Smooth muscle cell of the brain vasculature (primary cell): Measurements from ENCODE around the gene EOMES.

Experiments used
- DNase-seq: peaks from one replicate; pipeline ENCODE4 v3.0.0-alpha.2; 2012; ENCODE audit warnings: low read depth, low spot score

EOMES gene

DNA sequence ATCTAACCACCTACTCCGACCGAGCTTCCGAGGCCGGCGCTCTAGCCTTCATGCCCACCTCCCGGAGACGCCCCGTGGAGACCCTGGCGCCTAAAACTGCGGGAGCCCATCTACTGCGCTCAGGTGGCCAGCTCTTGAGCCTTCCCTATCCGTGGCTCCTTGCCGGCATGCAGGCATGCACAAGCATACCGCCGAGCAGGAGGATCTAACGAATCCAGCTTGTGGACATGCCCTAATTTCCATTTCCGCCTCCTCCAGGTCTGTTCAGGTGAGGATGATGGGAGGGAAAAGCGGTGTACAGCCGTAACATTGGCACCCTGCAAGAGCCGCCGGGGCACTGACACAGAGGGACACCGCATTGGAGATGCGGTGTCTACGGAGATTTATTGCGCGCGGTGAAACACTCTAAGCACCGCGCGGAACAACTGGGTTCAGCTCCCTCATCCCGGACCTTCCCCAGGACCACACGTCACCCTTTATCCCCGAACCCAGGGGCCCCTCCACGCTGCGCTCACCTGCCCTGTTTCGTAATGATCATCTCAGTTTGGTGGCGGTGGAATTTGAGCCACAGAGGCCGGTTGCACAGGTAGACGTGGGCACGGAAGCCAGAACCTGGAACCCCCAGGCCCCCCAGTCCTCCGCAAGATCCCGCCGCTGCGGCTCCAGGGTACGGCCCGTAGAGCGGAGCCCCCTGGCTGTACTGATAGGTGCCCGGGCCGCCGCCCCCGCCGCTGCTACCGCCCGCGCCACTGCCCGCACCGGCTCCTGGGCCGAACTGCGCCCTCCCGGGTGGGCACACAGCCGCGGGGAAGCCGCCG, 1.0 kb downstream of the EOMES start:
- DNase-seq: no peak

- no peak for DNase-seq
These were observed 2.7 kb downstream of the EOMES start for GRCh38 chr3:27719314-27720003.

GRCh38 chr3:27718459-27718858, 3.7 kb downstream of the EOMES start:
- no peak for DNase-seq

DNA sequence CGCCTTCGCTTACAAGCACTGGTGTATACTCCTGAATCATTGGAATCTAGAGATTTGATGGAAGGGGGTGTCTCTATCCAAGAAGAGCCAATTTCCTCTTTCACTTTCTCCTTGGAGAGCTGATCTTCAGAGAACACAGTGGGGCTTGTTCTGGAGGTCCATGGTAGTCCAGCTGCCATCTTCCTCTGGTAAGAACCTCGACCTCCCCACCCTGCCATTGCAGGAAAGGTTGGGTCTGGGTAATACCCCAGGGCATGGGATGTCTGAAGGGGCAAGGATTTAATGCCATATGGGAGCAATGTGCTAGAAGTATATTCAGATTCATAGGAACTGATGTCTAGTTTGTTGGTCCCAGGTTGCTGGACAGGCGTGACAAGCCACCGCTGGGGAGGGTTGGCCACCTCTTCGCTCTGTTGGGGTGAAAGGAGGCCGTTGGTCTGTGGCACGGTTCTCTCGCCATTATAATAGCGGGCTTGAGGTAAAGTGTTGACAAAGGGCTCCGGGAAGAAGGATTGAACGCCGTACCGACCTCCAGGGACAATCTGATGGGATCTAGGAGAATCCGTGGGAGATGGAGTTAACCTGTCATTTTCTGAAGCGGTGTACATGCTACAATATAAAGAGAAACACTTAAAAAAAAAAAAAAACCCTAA, 4.8 kb downstream of the EOMES start:
- DNase-seq: no peak

DNA sequence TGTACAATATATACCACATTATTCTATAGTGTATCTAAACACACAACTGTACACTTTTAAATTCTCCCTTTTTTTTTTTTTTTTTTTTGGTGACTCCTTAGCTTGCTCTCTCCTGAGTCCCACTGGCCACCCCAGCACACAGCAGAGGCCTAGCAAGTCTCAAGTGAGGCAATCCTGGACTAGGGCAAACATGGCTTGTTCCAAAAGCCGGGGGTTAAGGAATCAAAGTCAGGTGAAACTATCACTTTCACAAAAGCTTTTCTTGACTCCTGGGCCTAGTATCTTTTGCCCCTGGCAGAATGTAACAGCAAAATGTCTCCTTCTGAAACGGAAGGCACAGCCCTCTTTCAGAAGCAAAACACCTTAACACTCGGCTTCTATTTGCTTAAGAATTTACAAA, 5.8 kb downstream of the EOMES start:
- no peak for DNase-seq

DNA sequence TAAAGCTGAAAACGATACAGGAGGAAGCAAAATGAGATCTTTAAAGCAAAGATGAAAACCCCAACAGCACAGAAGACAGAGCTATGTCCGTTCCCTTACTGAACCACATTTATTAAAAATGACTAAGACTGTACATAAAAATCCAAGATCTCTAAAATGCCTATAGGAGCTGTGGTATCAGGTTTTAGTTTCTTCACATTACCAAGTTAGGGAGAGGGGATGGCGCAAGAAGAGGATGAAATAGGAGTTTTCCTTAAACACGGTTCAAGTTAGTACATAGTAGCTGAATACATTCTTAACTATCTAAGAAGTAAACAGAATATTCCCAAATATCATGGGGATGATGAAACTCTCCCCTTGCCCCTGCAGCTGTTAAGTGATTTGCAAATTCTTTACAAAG, 6.3 kb downstream of the EOMES start:
- DNase-seq: no peak

DNA sequence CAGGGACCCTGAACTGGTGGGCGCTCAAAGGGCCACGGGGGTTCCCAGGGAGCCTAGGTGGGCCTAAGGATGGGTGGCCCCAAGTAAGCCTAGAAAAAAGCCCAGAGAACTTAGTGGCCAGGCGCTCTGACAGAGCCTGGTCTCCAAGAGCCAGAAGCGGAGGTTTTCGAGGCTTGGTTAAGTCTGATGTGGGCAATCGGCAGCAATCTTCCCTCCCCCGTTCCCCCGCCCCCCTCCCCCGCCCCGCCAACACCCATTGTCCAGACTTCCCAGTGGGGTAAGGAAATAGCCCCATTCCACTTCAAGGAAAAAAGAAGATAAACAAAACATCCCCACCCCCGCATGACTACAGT, 6.7 kb downstream of the EOMES start:
- no peak for DNase-seq

DNA sequence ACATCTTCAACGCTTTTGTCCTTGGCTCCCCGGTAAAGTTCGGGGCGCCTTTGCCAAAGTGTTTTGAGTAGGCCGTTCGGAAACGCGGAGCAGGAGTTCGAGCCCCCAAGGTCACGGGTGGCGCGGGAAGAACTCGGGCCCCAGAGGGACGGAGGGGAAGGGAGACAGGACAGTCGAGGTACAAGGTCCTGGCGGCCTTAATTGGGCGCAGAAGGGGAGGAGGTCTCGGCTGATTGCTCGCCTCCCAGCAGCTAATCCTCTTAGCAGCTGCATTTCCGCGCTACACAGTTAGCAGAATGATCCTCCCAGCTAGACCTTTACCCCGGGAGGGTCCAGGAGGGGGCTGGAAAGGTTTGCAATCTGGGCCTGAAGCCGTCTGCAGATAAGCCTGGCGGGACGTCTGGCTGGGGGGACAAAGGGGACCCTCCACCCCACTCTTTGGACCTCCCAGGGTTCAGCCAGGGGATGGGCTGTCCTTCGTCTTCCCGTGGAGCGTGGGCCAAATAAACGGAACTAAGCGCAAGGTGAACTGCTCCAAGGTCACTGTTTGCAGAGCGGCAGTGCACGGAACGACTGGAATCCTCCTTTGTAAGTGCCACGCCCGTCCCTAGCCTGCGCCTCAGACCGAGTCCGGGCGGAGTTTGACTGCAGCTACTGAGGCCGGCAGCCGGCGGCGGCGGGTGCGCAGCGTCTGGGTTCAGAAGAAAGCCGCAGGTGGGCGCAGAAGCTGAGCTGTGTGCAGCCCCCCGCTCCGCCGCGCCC, 7.2 kb downstream of the EOMES start:
- no peak for DNase-seq

DNA sequence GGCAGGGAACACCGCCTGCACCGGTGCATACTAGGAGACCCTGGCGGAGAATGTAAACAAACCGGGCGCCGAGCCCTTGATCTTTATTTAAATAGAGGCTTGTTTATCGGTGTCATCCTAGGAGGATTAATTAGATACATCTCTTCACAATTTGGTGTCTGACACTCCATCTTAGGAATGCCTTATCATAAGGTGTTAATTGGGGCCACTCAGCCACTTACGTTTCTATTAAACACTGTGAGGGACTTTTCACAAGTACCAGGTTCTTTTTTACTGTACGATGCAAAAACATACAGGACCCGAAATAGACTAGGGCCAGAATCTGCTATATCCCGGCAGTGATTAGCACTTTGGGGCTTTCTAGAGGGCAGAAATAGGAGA, 8.0 kb downstream of the EOMES start:
- no peak for DNase-seq

- DNase-seq: no peak
These were observed 8.5 kb downstream of the EOMES start for GRCh38 chr3:27713435-27714145.

DNA sequence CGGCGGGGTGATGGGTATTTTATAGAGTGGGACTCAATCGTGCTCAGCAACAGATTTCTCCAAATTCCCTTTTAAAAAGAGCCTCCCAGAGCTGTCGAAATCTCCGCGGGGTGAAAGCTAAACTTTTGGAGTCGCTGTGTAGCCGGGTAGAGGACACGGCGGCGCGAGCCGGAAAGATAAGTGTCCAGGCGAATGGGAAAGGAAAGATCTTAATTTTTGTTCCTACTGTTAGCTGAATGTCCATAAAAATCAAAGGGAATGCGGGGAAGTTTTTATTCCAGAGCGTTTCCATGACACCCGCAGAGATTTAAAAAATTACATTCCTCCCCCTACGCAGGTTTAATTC, 9.1 kb downstream of the EOMES start:
- DNase-seq: no peak

DNA sequence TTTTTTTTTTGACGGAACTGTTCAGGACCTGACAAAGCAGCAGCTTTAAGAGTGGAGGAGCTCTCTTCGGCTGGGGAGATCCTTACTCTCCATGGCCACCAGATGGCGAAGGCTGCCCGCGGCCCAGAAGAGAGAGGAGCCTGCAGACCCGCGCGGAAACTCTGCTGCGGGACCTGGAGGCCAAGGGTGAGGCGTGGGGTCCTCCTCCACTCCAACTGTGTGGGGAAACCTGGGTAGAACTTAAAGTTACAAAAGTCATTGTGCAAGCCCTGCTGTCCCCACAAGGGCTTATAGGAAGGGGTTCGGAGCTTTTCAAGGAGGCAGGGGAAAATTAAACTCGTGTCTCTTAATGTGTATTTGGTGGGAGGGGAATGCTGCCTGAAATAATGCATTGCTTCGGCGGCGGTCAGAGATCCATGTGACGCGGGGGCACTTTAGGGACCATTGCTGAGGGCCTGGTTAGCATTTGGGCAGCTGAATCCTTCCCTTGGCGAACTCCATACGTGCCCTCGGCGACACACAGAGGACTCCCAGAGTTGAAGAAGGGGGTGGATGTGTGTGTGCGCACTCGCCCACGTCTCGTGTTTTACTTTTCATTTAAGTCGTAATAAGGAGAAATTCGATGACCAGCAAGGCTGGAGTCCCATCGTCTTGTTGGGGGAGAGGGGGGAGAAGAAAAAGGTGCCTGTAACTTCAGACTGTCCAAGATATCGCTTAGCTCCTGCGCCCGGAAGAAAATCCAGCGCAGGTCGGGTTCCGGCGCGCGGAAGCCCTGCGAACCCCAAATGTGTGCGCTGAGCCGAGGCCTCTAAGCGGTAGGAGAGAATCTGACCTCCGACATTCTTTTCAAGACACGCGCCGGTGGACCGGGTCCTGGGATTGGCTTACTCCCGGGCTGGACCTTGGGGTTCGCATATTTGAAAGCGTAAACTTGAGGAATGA, 9.7 kb downstream of the EOMES start:
- peak; percentile 54 for DNase-seq

- no peak for DNase-seq
These were observed 13.9 kb downstream of the EOMES start for GRCh38 chr3:27708250-27708649.

- DNase-seq: no peak
These were observed 23.1 kb downstream of the EOMES start for GRCh38 chr3:27699067-27699466.

DNA sequence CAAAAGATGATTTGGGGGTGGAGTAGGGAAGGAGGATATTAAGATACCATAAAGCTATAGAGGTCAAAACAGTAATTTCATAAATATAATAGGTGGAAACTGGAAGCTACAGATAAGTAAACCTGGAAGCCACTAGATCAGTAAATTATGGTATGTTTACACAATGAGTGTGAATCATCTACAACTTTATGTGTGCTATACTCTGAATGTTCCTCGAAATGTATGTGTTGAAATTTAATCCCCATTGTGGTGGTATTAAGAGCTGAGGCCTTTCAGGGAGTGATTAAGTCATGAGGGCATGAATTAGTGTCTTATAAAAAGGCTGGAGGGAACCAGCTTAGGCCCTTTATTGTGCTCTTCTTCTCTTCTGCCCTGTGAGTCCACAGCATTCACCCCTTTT, 25.2 kb downstream of the EOMES start:
- no peak for DNase-seq

DNA sequence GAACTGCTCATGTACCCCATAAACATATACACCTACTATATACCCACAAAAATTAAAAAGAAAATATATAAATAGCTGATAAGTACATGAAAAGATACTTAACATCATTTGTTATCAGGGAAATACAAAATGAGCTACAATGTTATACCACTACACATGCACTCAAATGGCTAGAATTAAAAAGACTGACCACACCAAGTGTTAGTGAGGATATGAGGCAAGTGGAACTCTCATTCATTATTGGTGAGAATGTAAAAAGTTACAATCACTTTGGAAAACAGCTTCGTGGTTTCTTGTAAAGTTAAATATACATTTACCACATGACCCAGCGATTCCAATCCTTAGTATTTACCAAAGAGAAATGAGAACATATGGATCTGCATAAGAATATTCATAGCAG, 26.5 kb downstream of the EOMES start:
- no peak for DNase-seq

GRCh38 chr3:27688053-27688452, 34.1 kb downstream of the EOMES start:
- DNase-seq: no peak

DNA sequence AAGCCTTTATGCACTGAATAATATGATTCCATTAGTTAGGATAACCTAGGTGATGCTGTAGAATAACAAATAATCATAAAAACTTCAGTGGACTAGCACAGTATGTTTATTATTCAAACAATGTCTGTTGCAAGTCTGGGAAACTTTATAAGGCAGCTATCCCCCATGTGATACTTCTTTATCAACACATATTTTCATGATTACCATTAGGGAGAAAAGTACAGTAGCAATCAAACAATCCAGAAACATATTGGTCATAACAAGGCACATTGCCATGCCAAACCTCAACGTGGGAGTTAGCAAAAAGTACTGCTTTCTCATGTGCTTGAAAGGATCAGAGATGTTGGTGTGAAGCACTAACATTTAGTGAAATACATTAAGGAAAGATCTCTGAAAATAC, 35.5 kb downstream of the EOMES start:
- no peak for DNase-seq

DNA sequence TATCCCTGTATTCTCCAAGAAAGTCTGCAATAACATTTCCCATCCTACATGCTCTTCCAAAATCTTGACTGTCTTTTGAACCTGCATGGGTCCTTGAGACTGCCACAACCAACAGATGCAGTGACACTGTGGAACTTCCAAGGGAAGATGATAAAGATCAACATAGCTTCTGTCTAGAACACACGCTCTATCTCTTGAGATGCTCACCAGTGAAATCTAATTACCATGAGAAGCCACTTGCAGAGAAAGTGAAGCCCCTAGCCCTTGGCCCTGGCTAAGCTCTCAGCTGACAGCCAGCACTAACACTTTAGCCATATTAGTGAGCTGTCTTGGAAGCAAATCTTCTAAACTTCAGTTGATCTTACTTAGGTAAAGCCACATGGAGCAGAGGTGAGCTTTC, 36.6 kb downstream of the EOMES start:
- DNase-seq: no peak

DNA sequence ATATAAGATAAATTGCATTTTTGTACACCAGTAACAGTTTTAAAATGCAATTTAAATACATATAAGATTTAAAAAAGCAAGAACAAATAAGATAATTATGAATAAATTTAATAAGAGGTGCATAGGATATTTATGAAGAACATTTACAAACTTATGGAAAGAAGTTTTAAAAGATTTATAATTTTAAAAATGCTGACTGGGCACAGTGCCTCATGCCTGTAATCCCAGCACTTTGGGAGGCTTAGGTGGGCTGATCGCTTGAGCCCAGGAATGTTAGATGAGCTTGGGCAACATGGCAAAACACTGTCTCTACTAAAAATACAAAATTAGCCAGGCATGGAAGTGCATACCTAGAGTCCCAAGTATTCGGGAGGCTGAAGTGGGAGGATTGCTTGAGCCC, 37.8 kb downstream of the EOMES start:
- DNase-seq: no peak
